H1 (cell line): ENCODE results near the gene TRABD2A.

Experiments used
- BACH1 ChIP-seq: IDR thresholded peaks from 2 replicates; pipeline ENCODE4 v1.6.1; 2012; ENCODE audit warnings: low read length, improper control_type of control experiment
- HDAC6 ChIP-seq: IDR thresholded peaks from one replicate; pipeline ENCODE4 v1.7.1; 2012; ENCODE audit warnings: low read depth, mild to moderate bottlenecking, inconsistent platforms, low read length, moderate library complexity
- TBP ChIP-seq: IDR thresholded peaks from 2 replicates; pipeline ENCODE4 v1.6.1; 2011; ENCODE audit warnings: low read depth, low read length, improper control_type of control experiment
- TF ChIP-seq, protein P1 (sequence below): IDR thresholded peaks from 2 replicates; pipeline ENCODE4 v1.6.1; 2012; ENCODE audit warnings: low read length, inconsistent platforms

DNA sequence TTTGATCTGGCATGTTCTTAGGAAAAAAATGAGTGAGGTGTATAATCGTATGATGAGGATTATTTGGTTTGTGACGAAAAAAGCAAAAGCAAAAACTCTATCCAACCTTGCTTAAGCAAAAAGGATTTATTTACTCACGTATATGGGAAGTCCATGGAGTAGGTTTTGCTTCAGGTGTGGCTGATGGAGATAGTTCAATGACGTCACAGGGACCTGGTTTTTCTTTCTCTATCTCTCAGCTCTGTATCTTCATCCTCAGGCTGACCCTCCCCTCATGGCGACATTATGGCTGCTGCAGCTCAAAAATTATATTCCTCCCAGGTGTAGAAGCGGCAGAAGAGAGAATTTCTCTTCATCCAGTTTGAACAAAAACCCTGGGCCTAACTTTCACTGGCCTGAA lies 33.5 kb upstream of the TRABD2A start:
- TF ChIP-seq BACH1 (no peak), TBP (no peak), HDAC6 (no peak)
- TF ChIP-seq, protein P1, sequence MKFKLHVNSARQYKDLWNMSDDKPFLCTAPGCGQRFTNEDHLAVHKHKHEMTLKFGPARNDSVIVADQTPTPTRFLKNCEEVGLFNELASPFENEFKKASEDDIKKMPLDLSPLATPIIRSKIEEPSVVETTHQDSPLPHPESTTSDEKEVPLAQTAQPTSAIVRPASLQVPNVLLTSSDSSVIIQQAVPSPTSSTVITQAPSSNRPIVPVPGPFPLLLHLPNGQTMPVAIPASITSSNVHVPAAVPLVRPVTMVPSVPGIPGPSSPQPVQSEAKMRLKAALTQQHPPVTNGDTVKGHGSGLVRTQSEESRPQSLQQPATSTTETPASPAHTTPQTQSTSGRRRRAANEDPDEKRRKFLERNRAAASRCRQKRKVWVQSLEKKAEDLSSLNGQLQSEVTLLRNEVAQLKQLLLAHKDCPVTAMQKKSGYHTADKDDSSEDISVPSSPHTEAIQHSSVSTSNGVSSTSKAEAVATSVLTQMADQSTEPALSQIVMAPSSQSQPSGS: no peak
